Stimulated activated CD8-positive, alpha-beta memory T cell treated with anti-CD3 and anti-CD28 coated beads, Interleukin-12 subunit alpha, Interleukin-12 subunit beta, amount 100 ng/mL, for 24 hours (primary cell): ENCODE results near the gene ATOH8.

ENCODE experiments used
- DNase-seq: peaks from one replicate; pipeline ENCODE4 v3.0.0-alpha.2; 2020; ENCODE audit errors: extremely low read depth

ATOH8 gene

GRCh38 chr2:85754313-85755095, 713 bp downstream of the ATOH8 start:
- no peak for DNase-seq

GRCh38 chr2:85755122-85756027, 1.6 kb downstream of the ATOH8 start:
- no peak for DNase-seq

GRCh38 chr2:85756195-85756594, 2.4 kb downstream of the ATOH8 start:
- no peak for DNase-seq

- no peak for DNase-seq
Observed at GRCh38 chr2:85756822-85757435, 3.1 kb downstream of the ATOH8 start.

- no peak for DNase-seq
Observed at GRCh38 chr2:85757860-85758259, 4.1 kb downstream of the ATOH8 start.

GRCh38 chr2:85758361-85759256, 4.8 kb downstream of the ATOH8 start:
- DNase-seq: no peak

GRCh38 chr2:85759257-85759613, 5.4 kb downstream of the ATOH8 start:
- DNase-seq: no peak

- no peak for DNase-seq
Observed at GRCh38 chr2:85760371-85760770, 6.6 kb downstream of the ATOH8 start.

GRCh38 chr2:85760872-85761271, 7.1 kb downstream of the ATOH8 start:
- no peak for DNase-seq

- DNase-seq: no peak
Observed at GRCh38 chr2:85761512-85761944, 7.7 kb downstream of the ATOH8 start.

GRCh38 chr2:85761946-85762345, 8.2 kb downstream of the ATOH8 start:
- DNase-seq: no peak

- DNase-seq: no peak
Observed at GRCh38 chr2:85763132-85763531, 9.3 kb downstream of the ATOH8 start.

GRCh38 chr2:85763831-85764230, 10.0 kb downstream of the ATOH8 start:
- no peak for DNase-seq

- DNase-seq: no peak
Observed at GRCh38 chr2:85765081-85765731, 11.4 kb downstream of the ATOH8 start.

- DNase-seq: no peak
Observed at GRCh38 chr2:85766229-85766628, 12.4 kb downstream of the ATOH8 start.

GRCh38 chr2:85767803-85768665, 14.2 kb downstream of the ATOH8 start:
- no peak for DNase-seq

GRCh38 chr2:85768713-85769112, 14.9 kb downstream of the ATOH8 start:
- DNase-seq: no peak

- DNase-seq: no peak
Observed at GRCh38 chr2:85769236-85769982, 15.6 kb downstream of the ATOH8 start.

GRCh38 chr2:85769983-85770362, 16.2 kb downstream of the ATOH8 start:
- DNase-seq: no peak
